WTC11 (cell line): Measurements from ENCODE around the gene GON7. TPM values are rescaled to one million over a fixed set of nuclear protein-coding genes. Genes with fewer than 3 reads are reported as not detected.
"Not testable (repeated sequence)": the region's sequence is repeated elsewhere in the genome, so short reads cannot be mapped to it uniquely, and the experiment has no call there.

Experiments used
- ATAC-seq: fragments of 200-7000 bp; cut with Tn5 transposase; 2 replicates; pipeline ENCODE4 v1.10.0; 2021; ENCODE audit warnings: mild to moderate bottlenecking, moderate library complexity
- CTCF ChIA-PET: fragments of 300-600 bp; sonication (Branson Sonifier 250); formaldehyde crosslinking; loops from one replicate; lab custom pipeline; 2021; ENCODE audit warnings: antibody characterized with exemption; lab: Charles Lee
- POLR2A ChIA-PET: fragments of 350-600 bp; sonication (Branson Sonifier 250); formaldehyde crosslinking; loops from one replicate; lab custom pipeline; 2021; ENCODE audit warnings: antibody characterized with exemption; lab: Charles Lee
- DNase-seq: peaks from one replicate; pipeline ENCODE4 v3.0.0; 2021; ENCODE audit warnings: low spot score
- H3K27ac Mint-ChIP-seq: 2 replicates; pipeline ENCODE4 v1.8.0; 2021; ENCODE audit warnings: mixed read lengths
- H3K27me3 Mint-ChIP-seq: 2 replicates; pipeline ENCODE4 v1.8.0; 2021; ENCODE audit warnings: low read depth, mild to moderate bottlenecking, moderate library complexity, mixed read lengths
- H3K36me3 Mint-ChIP-seq: 2 replicates; pipeline ENCODE4 v1.8.0; 2021; ENCODE audit warnings: mixed read lengths
- H3K4me1 Mint-ChIP-seq: 2 replicates; pipeline ENCODE4 v1.8.0; 2022; ENCODE audit warnings: mixed read lengths
- H3K4me3 Mint-ChIP-seq: 2 replicates; pipeline ENCODE4 v1.8.0; 2021; ENCODE audit warnings: mild to moderate bottlenecking, moderate library complexity, mixed read lengths
- H3K9me3 Mint-ChIP-seq: 2 replicates; pipeline ENCODE4 v1.8.0; 2021; ENCODE audit warnings: mixed read lengths
- AFF4 ChIP-seq: sonication (generic); formaldehyde crosslinking; IDR thresholded peaks from 2 replicates; pipeline ENCODE4 v1.8.1; 2023; ENCODE audit warnings: mild to moderate bottlenecking, missing genetic modification reagents, borderline replicate concordance
- ATF6 ChIP-seq: sonication (generic); formaldehyde crosslinking; IDR thresholded peaks from 2 replicates; pipeline ENCODE4 v1.8.1; 2023; ENCODE audit warnings: mild to moderate bottlenecking, missing genetic modification reagents
- CREB1 ChIP-seq: sonication (generic); formaldehyde crosslinking; IDR thresholded peaks from 2 replicates; pipeline ENCODE4 v1.8.0; 2023; ENCODE audit warnings: mild to moderate bottlenecking, missing genetic modification reagents
- ELF4 ChIP-seq: sonication (generic); formaldehyde crosslinking; IDR thresholded peaks from 2 replicates; pipeline ENCODE4 v1.8.1; 2022; ENCODE audit warnings: low read depth, mild to moderate bottlenecking, moderate library complexity, missing genetic modification reagents
- IRF2 ChIP-seq: sonication (generic); formaldehyde crosslinking; IDR thresholded peaks from 2 replicates; pipeline ENCODE4 v1.8.0; 2022; ENCODE audit warnings: low read depth, missing genetic modification reagents, borderline replicate concordance
- JAZF1 ChIP-seq: fragments of 250-450 bp; sonication (Bioruptor Pico); IDR thresholded peaks from 2 replicates; pipeline ENCODE4 v1.9.0; 2021; ENCODE audit warnings: moderate library complexity, mild to moderate bottlenecking, inconsistent platforms
- MYBL2 ChIP-seq: sonication (generic); formaldehyde crosslinking; IDR thresholded peaks from 2 replicates; pipeline ENCODE4 v1.8.1; 2023; ENCODE audit warnings: mild to moderate bottlenecking, moderate library complexity, missing genetic modification reagents
- NR3C1 ChIP-seq: sonication (generic); formaldehyde crosslinking; conservative IDR thresholded peaks from 2 replicates; pipeline ENCODE4 v1.8.1; 2023; ENCODE audit warnings: low read depth, mild to moderate bottlenecking, missing genetic modification reagents
- PRRX2 ChIP-seq: fragments of 250-450 bp; sonication (Bioruptor Pico); IDR thresholded peaks from 2 replicates; pipeline ENCODE4 v1.8.0; 2021; ENCODE audit warnings: mild to moderate bottlenecking
- RELA ChIP-seq: sonication (generic); formaldehyde crosslinking; IDR thresholded peaks from 2 replicates; pipeline ENCODE4 v1.8.1; 2022; ENCODE audit warnings: missing genetic modification reagents, mild to moderate bottlenecking, borderline replicate concordance
- SMAD3 ChIP-seq: sonication (generic); formaldehyde crosslinking; IDR thresholded peaks from 2 replicates; pipeline ENCODE4 v1.8.0; 2022; ENCODE audit warnings: missing genetic modification reagents, mild to moderate bottlenecking, borderline replicate concordance
- SP1 ChIP-seq: sonication (generic); formaldehyde crosslinking; conservative IDR thresholded peaks from 2 replicates; pipeline ENCODE4 v1.8.1; 2022; ENCODE audit warnings: missing genetic modification reagents
- ZNF138 ChIP-seq: sonication (generic); formaldehyde crosslinking; conservative IDR thresholded peaks from 2 replicates; pipeline ENCODE4 v1.8.1; 2022; ENCODE audit warnings: mild to moderate bottlenecking, moderate library complexity, missing genetic modification reagents
- ZNF219 ChIP-seq: sonication (generic); formaldehyde crosslinking; IDR thresholded peaks from 2 replicates; pipeline ENCODE4 v1.8.0; 2023; ENCODE audit warnings: missing genetic modification reagents, mild to moderate bottlenecking, borderline replicate concordance
- ZNF232 ChIP-seq: sonication (generic); formaldehyde crosslinking; IDR thresholded peaks from 2 replicates; pipeline ENCODE4 v1.8.0; 2022; ENCODE audit warnings: mild to moderate bottlenecking, missing genetic modification reagents
- ZNF396 ChIP-seq: fragments of 250-450 bp; sonication (Bioruptor Pico); IDR thresholded peaks from 2 replicates; pipeline ENCODE4 v1.8.0; 2021; ENCODE audit warnings: mild to moderate bottlenecking, moderate library complexity, borderline replicate concordance
- ZNF416 ChIP-seq: fragments of 250-450 bp; sonication (Bioruptor Pico); IDR thresholded peaks from 2 replicates; pipeline ENCODE4 v1.9.0; 2021; ENCODE audit warnings: mild to moderate bottlenecking, inconsistent platforms
- ZNF512 ChIP-seq: sonication (generic); formaldehyde crosslinking; IDR thresholded peaks from 2 replicates; pipeline ENCODE4 v1.8.1; 2022; ENCODE audit warnings: missing genetic modification reagents, borderline replicate concordance
- total RNA-seq: library from RNA; stranded (reverse); gene quantifications from 3 replicates; pipeline ENCODE4 v1.2.3, GENCODE V29; 2021
- TF ChIP-seq, protein P1 (sequence below): sonication (generic); formaldehyde crosslinking; IDR thresholded peaks from 2 replicates; pipeline ENCODE4 v1.8.0; 2023; ENCODE audit warnings: missing genetic modification reagents
- TF ChIP-seq, protein P2 (sequence below): fragments of 250-450 bp; sonication (Bioruptor Pico); IDR thresholded peaks from 2 replicates; pipeline ENCODE4 v1.9.0; 2021; ENCODE audit warnings: mild to moderate bottlenecking

Gene GON7
- total RNA-seq, 1 experiment from 2014 or later = 7.4 TPM

GRCh38 chr14:93239869-93240677 lies 33.2 kb upstream of the GON7 start:
- no peaks in the 10 kb centered on the region for H3K4me1 Mint-ChIP-seq
- peaks cover 23% of the 10 kb centered on the region for H3K36me3 Mint-ChIP-seq
- H3K27ac Mint-ChIP-seq = no peak overlapping the region
- no peaks in the 10 kb centered on the region for H3K9me3 Mint-ChIP-seq
- CTCF ChIA-PET = no interaction called here
- POLR2A ChIA-PET = interaction anchor here (0.6 kb wide), 1 partner anchor 11 kb away, joined by 3 read pairs; no protein-coding TSS in a partner anchor
- no peak for ATAC-seq
- H3K27me3 Mint-ChIP-seq = no peaks in the 10 kb centered on the region
- TF ChIP-seq RELA (CRISPR knock-in tag) = no peak
- H3K4me3 Mint-ChIP-seq = no peak overlapping the region
- no peak for DNase-seq

GRCh38 chr14:93234798-93235197 lies 27.9 kb upstream of the GON7 start:
- Mint-ChIP-seq H3K4me1 (no peaks in the 10 kb centered on the region), H3K27me3 (no peaks in the 10 kb centered on the region), H3K36me3 (no peaks in the 10 kb centered on the region), H3K4me3 (no peak overlapping the region), H3K9me3 (peaks cover 4% of the 10 kb centered on the region; the same call in 1 of the 2 replicates), H3K27ac (no peak overlapping the region)
- DNase-seq (no peak), ATAC-seq (no peak; the same call in 1 of the 2 replicates)
- CTCF ChIA-PET = interaction anchor here (0.8 to 1.3 kb wide), 2 partner anchors 16 to 121 kb away, joined by 4 read pairs; no protein-coding TSS in a partner anchor
- TF ChIP-seq PRRX2 (no peak), ATF6 (CRISPR knock-in tag) (no peak), ZNF232 (CRISPR knock-in tag) (no peak), NR3C1 (CRISPR knock-in tag) (no peak), SMAD3 (CRISPR knock-in tag) (no peak), ZNF396 (CRISPR knock-in tag) (no peak), ZNF219 (no peak), ZNF416 (no peak), ZNF512 (CRISPR knock-in tag) (no peak), ZNF138 (CRISPR knock-in tag) (no peak)
- POLR2A ChIA-PET = no interaction called here

DNA sequence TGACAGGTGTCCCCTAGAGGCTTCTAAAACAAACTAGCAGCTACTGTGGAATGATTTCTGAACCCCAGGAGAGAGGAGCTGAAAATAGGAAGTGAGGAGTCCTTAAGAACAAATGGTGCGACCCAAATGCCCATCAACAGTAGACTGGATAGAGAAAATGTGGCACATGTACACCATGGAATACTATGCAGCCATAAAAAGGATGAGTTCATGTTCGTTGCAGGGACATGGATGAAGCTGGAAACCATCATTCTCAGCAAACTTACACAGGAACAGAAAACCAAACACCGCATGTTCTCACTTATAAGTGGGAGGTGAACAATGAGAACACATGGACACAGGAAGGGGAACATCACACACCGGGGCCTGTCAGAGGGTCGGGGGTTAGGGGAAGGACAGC lies 26.2 kb upstream of the GON7 start:
- H3K9me3 Mint-ChIP-seq, H3K27me3 Mint-ChIP-seq, H3K4me1 Mint-ChIP-seq, H3K36me3 Mint-ChIP-seq, POLR2A ChIA-PET, DNase-seq, ATAC-seq, H3K4me3 Mint-ChIP-seq, H3K27ac Mint-ChIP-seq: not testable (repeated sequence)
- CTCF ChIA-PET = interaction anchor here (0.9 to 1.7 kb wide), 2 partner anchors 12 to 386 kb away, joined by 4 to 6 read pairs; no protein-coding TSS in a partner anchor

DNA sequence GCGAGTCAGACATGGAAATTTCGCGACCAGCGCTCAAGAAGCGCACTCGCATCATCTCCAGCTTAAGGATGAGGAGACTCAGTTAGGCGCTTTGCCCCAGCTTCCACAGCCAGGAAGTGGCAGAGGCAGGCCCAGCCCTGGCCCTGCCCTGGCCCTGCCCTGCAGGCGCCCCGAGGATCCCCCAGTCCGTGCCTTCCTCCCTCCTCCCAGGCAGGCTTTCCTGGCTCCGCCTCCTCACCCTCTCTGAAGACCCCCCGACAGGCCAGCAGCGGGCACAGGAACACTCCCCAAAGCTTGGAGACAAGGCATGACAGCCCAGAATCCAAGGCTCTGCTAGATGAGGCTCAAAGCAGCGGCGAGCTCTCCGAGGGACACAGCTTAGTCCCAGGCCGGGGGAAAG lies 25.3 kb upstream of the GON7 start:
- DNase-seq = no peak
- H3K27ac Mint-ChIP-seq = no peak overlapping the region
- no peaks in the 10 kb centered on the region for H3K4me1 Mint-ChIP-seq
- ATAC-seq = peak; percentile 43
- H3K9me3 Mint-ChIP-seq = peaks cover 4% of the 10 kb centered on the region; the same call in 1 of the 2 replicates
- peaks cover 18% of the 10 kb centered on the region for H3K36me3 Mint-ChIP-seq
- ChIA-PET POLR2A (no interaction called here), CTCF (interaction anchor here (0.9 to 1.7 kb wide), 3 partner anchors 8 to 387 kb away, joined by 3 to 6 read pairs (median 4); no protein-coding TSS in a partner anchor)
- no peak overlapping the region for H3K4me3 Mint-ChIP-seq
- H3K27me3 Mint-ChIP-seq = no peaks in the 10 kb centered on the region
- TF ChIP-seq, protein P1, sequence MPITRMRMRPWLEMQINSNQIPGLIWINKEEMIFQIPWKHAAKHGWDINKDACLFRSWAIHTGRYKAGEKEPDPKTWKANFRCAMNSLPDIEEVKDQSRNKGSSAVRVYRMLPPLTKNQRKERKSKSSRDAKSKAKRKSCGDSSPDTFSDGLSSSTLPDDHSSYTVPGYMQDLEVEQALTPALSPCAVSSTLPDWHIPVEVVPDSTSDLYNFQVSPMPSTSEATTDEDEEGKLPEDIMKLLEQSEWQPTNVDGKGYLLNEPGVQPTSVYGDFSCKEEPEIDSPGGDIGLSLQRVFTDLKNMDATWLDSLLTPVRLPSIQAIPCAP = no peak
- TF ChIP-seq ELF4 (CRISPR knock-in tag) (no peak), SMAD3 (CRISPR knock-in tag) (no peak), ZNF138 (CRISPR knock-in tag) (no peak), PRRX2 (no peak), MYBL2 (no peak), JAZF1 (CRISPR knock-in tag) (no peak), AFF4 (CRISPR knock-in tag) (no peak), IRF2 (no peak), CREB1 (CRISPR knock-in tag) (no peak), SP1 (CRISPR knock-in tag) (no peak)
- TF ChIP-seq, protein P2, sequence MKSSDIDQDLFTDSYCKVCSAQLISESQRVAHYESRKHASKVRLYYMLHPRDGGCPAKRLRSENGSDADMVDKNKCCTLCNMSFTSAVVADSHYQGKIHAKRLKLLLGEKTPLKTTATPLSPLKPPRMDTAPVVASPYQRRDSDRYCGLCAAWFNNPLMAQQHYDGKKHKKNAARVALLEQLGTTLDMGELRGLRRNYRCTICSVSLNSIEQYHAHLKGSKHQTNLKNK (CRISPR knock-in tag) = no peak
